OCI-LY3 (cell line): Measurements from ENCODE around the gene KLHL29.

ENCODE experiments used
- CTCF ChIP-seq: fragments of 200-600, 300-600 bp; sonication (generic); IDR thresholded peaks from 2 replicates; pipeline ENCODE4 v1.5.1; 2014; ENCODE audit warnings: antibody characterized with exemption, low read length, low read depth
- EZH2phosphoT487 ChIP-seq: fragments of 200-600 bp; shearing (Covaris generic); IDR thresholded peaks from 2 replicates; pipeline ENCODE4 v1.6.1; 2018; ENCODE audit warnings: antibody characterized with exemption, mixed run types, low read depth

- TF ChIP-seq CTCF, result no peak
- no peak for TF ChIP-seq EZH2phosphoT487
Measured at GRCh38 chr2:23497063-23497462, 112.1 kb downstream of the KLHL29 start.
